SK-N-MC (cell line): ENCODE measurements around the gene ARHGAP31.

Source experiments
- DNase-seq: peaks from one replicate; pipeline ENCODE4 v3.0.0-alpha.2; 2011; ENCODE audit warnings: low read depth, low spot score
- H3K27ac ChIP-seq: fragments of 200-600 bp; sonication (generic); 2 replicates; pipeline ENCODE4 v1.5.1; 2016; ENCODE audit warnings: mixed run types
- H3K36me3 ChIP-seq: fragments of 200-600 bp; sonication (generic); 2 replicates; pipeline ENCODE4 v1.6.1; 2017; ENCODE audit warnings: antibody characterized with exemption, low read length, mixed read lengths; ENCODE audit not compliant: insufficient read depth
- H3K4me3 ChIP-seq: fragments of 200-600 bp; sonication (generic); 2 replicates; pipeline ENCODE4 v1.5.1; 2016
- H3K9ac ChIP-seq: fragments of 200-600 bp; sonication (generic); 2 replicates; pipeline ENCODE4 v1.8.0; 2017; ENCODE audit warnings: mixed run types, mixed read lengths; ENCODE audit not compliant: insufficient read length
- H3K9me3 ChIP-seq: fragments of 200-600 bp; sonication (generic); 2 replicates; pipeline ENCODE4 v1.6.1; 2017; ENCODE audit warnings: low read depth, mild to moderate bottlenecking, antibody characterized with exemption, low read length, moderate library complexity, mixed read lengths
- EZH2 ChIP-seq: fragments of 200-600 bp; sonication (generic); IDR thresholded peaks from one replicate; pipeline ENCODE4 v1.6.1; 2017; ENCODE audit warnings: antibody characterized with exemption
- FOXP2 ChIP-seq: optimal IDR thresholded peaks from 2 replicates; pipeline ENCODE3; 2011; ENCODE audit warnings: mild to moderate bottlenecking, moderate library complexity; ENCODE audit not compliant: insufficient read depth; ENCODE audit errors: extremely low read length, control extremely low read depth
- POLR2AphosphoS5 ChIP-seq: IDR thresholded peaks from 2 replicates; pipeline ENCODE4 v1.6.1; 2012; ENCODE audit warnings: mild to moderate bottlenecking, low read depth, low read length, borderline replicate concordance

Gene ARHGAP31

GRCh38 chr3:119292666-119293065 lies 1.5 kb upstream of the ARHGAP31 start:
- Histone ChIP-seq H3K27ac (peak overlapping the region; percentile 83), H3K9me3 (no peaks in the 10 kb centered on the region), H3K9ac (no peak overlapping the region), H3K36me3 (peaks cover 4% of the 10 kb centered on the region), H3K4me3 (peak overlapping the region; percentile 94)
- TF ChIP-seq POLR2AphosphoS5: no peak
- no peak for TF ChIP-seq FOXP2
- TF ChIP-seq EZH2: no peak
- no peak for DNase-seq

- H3K4me3 ChIP-seq: peak overlapping the region; percentile 94
- no peaks in the 10 kb centered on the region for H3K9me3 ChIP-seq
- no peak for TF ChIP-seq FOXP2
- TF ChIP-seq EZH2: no peak
- no peak; the same call in 1 of the 2 replicates for TF ChIP-seq POLR2AphosphoS5
- H3K36me3 ChIP-seq: peaks cover 4% of the 10 kb centered on the region
- no peak for DNase-seq
- H3K9ac ChIP-seq: peak overlapping the region; percentile 81
- H3K27ac ChIP-seq: peak overlapping the region; percentile 83
Observed at GRCh38 chr3:119293105-119293870, 895 bp upstream of the ARHGAP31 start.

DNA sequence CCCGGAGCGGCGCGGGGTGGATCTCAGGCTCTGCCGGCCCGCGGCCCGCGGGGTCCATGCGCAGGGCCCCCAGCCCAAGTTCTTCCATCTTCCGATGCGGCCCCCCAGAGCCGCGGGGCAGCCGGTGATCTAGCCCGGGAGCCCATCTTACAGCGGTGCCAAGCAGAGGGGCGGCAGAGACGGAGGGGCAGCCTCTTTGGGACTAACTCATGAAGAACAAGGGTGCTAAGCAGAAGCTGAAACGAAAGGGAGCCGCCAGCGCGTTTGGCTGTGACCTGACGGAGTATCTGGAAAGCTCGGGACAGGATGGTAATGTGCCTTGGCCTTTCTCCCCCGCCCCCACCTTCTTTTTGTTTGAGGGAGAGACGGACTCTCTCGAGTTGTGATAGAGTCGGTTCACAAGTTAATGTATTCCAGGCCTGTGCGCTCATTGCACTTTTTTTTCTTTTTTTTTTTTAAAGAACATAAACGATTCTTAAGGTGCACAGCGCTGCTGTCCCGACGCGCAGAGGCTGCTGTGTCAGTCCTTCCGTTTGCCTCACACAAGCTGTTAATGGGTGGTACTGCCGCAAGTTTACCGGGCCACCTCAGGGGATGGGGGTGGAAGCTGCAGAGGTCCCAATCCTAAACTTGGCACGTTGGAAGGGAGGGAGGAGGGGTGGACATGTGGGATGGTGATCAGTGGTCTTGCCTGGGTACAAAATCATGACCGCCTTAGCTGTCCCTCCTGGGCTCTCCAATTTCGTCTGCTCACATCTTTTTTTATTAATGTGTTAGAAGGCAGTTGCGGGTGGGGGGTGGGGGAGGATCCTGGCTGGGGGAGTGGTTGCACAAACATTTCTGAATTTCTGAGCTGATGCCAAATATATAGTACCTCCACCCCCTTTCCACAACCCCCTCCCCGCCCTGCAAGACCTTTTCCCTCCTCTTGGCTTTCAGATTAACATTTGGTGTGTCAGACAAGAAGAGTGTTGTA lies 801 bp downstream of the ARHGAP31 start:
- Histone ChIP-seq H3K27ac (peak overlapping the region; percentile 83), H3K36me3 (peaks cover 6% of the 10 kb centered on the region), H3K4me3 (peak overlapping the region; percentile 94), H3K9me3 (no peaks in the 10 kb centered on the region), H3K9ac (peak overlapping the region; percentile 84)
- DNase-seq: no peak
- no peak for TF ChIP-seq EZH2
- no peak for TF ChIP-seq FOXP2
- peak; percentile 55; the same call in 1 of the 2 replicates for TF ChIP-seq POLR2AphosphoS5

GRCh38 chr3:119295816-119296726 lies 1.9 kb downstream of the ARHGAP31 start:
- peak overlapping the region; percentile 83 for H3K27ac ChIP-seq
- TF ChIP-seq POLR2AphosphoS5 (no peak), FOXP2 (no peak), EZH2 (no peak)
- no peaks in the 10 kb centered on the region for H3K9me3 ChIP-seq
- H3K36me3 ChIP-seq: peaks cover 7% of the 10 kb centered on the region
- peak overlapping the region; percentile 94 for H3K4me3 ChIP-seq
- H3K9ac ChIP-seq: peak overlapping the region; percentile 84
- DNase-seq: no peak

DNA sequence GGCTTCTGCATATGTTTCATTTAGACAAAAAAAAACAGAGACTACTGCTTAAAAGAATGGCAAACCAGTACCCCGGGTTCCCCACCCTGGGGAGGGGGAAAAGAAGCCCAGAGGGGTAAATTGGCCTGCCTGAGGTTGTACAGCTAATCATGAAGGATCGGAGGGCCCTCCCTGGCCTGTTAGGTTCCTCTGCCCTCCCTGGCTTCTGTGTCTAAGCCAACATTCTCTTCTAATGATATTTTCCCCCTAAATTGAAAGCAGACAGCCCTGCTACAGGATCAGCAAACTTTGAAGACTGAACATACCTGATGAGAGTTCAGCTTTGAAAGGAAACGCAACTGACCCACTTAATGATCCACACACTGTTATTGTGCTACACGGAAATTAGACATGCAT lies 2.5 kb downstream of the ARHGAP31 start:
- Histone ChIP-seq H3K27ac (peak overlapping the region; percentile 83), H3K36me3 (peaks cover 7% of the 10 kb centered on the region), H3K9me3 (no peaks in the 10 kb centered on the region), H3K4me3 (peak overlapping the region; percentile 94), H3K9ac (peak overlapping the region; percentile 84)
- DNase-seq: no peak
- TF ChIP-seq POLR2AphosphoS5: no peak
- no peak for TF ChIP-seq EZH2
- TF ChIP-seq FOXP2: no peak

DNA sequence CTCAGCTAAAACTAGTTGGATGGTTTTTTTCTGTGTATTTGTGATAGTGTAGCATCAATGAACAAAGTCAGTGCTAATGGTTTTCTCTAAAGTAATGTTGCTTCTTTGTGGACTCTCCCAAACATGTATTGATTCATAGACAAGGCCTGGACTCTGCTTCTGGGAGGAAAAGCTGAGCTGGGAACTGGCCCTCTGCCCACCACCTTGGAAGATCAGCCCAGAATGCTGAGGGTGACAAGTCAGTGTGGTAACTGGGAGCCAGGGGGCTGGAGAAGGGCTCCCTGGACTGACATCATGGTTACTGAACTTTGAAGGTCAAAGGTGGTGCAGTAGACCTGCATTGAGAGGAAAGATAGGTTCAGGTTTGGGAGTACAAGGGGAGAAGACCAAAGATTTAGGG lies 3.0 kb downstream of the ARHGAP31 start:
- no peak for DNase-seq
- no peak for TF ChIP-seq POLR2AphosphoS5
- no peak for TF ChIP-seq FOXP2
- no peak for TF ChIP-seq EZH2
- H3K4me3 ChIP-seq: peak overlapping the region; percentile 94
- peaks cover 7% of the 10 kb centered on the region for H3K36me3 ChIP-seq
- H3K27ac ChIP-seq: no peak overlapping the region
- no peak overlapping the region for H3K9ac ChIP-seq
- H3K9me3 ChIP-seq: no peaks in the 10 kb centered on the region

- Histone ChIP-seq H3K36me3 (peaks cover 7% of the 10 kb centered on the region), H3K4me3 (no peak overlapping the region), H3K27ac (no peak overlapping the region), H3K9ac (no peak overlapping the region), H3K9me3 (no peaks in the 10 kb centered on the region)
- no peak for DNase-seq
- no peak for TF ChIP-seq EZH2
- no peak for TF ChIP-seq FOXP2
- no peak for TF ChIP-seq POLR2AphosphoS5
Observed at GRCh38 chr3:119298565-119298941, 4.4 kb downstream of the ARHGAP31 start.

DNA sequence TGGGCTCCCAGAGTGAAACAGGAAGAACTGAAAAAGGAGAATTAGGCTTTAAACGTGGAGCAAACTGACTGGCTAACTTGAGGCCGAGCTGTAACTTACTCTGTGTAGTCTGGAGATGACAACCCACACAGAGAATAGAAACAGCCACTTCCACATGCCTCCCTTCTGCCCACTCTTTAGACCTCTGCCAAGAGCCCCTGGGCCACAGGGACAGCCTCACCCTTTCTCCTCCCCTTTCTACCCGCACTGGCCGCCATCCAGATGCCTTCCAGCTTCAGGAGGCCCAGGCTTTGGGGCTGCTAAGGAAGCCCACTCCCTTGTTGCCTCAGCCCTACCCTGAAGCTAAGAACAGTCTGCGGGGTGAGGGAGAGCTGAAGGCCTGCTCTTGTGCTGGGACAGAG lies 6.8 kb downstream of the ARHGAP31 start:
- H3K36me3 ChIP-seq: peaks cover 7% of the 10 kb centered on the region
- no peak for DNase-seq
- H3K9ac ChIP-seq: no peak overlapping the region
- H3K4me3 ChIP-seq: no peak overlapping the region
- H3K27ac ChIP-seq: peak overlapping the region; percentile 59; the same call in 1 of the 2 replicates
- no peaks in the 10 kb centered on the region for H3K9me3 ChIP-seq
- TF ChIP-seq FOXP2: no peak
- no peak for TF ChIP-seq EZH2
- TF ChIP-seq POLR2AphosphoS5: peak; percentile 33; the same call in 1 of the 2 replicates
